Endothelial cell (in vitro differentiated cells): ENCODE measurements around the gene ARHGEF28. TPM values are rescaled to one million over a fixed set of nuclear protein-coding genes. Genes with fewer than 3 reads are reported as not detected.

Experiments used
- DNase-seq: peaks from one replicate; pipeline ENCODE4 v3.0.0; 2021; ENCODE audit warnings: low spot score
- H3K27ac Mint-ChIP-seq: one replicate; pipeline ENCODE4 v1.8.0; 2021; ENCODE audit warnings: mixed read lengths, inconsistent platforms; ENCODE audit not compliant: unreplicated experiment
- H3K27me3 Mint-ChIP-seq: one replicate; pipeline ENCODE4 v1.8.0; 2021; ENCODE audit warnings: mild to moderate bottlenecking, moderate library complexity, mixed read lengths, inconsistent platforms; ENCODE audit not compliant: unreplicated experiment
- H3K36me3 Mint-ChIP-seq: one replicate; pipeline ENCODE4 v1.8.0; 2021; ENCODE audit warnings: mild to moderate bottlenecking, low read depth, mixed read lengths, inconsistent platforms; ENCODE audit not compliant: unreplicated experiment
- H3K4me1 Mint-ChIP-seq: one replicate; pipeline ENCODE4 v1.8.0; 2021; ENCODE audit warnings: mild to moderate bottlenecking, mixed read lengths, inconsistent platforms; ENCODE audit not compliant: unreplicated experiment
- H3K4me3 Mint-ChIP-seq: one replicate; pipeline ENCODE4 v1.8.0; 2021; ENCODE audit warnings: mild to moderate bottlenecking, mixed read lengths, inconsistent platforms; ENCODE audit not compliant: unreplicated experiment
- H3K9me3 Mint-ChIP-seq: one replicate; pipeline ENCODE4 v1.8.0; 2021; ENCODE audit warnings: mixed read lengths, inconsistent platforms; ENCODE audit not compliant: unreplicated experiment
- total RNA-seq: library from RNA; stranded (reverse); fragmentation: NEBNext Ultra II Directional; extraction: Animal tissue kit (Norgen Biotek cat#: 25700); gene quantifications from one replicate; pipeline ENCODE4 v1.2.1, GENCODE V29; 2021; ENCODE audit not compliant: unreplicated experiment
- TF ChIP-seq, protein P1 (sequence below): fragments of 200-600 bp; sonication (generic); IDR thresholded peaks from one replicate; pipeline ENCODE4 v1.5.0; 2021; ENCODE audit warnings: antibody characterized with exemption; ENCODE audit not compliant: unreplicated experiment

ARHGEF28 gene
- total RNA-seq, 1 donor from 2014 or later = 1.5 TPM

DNA sequence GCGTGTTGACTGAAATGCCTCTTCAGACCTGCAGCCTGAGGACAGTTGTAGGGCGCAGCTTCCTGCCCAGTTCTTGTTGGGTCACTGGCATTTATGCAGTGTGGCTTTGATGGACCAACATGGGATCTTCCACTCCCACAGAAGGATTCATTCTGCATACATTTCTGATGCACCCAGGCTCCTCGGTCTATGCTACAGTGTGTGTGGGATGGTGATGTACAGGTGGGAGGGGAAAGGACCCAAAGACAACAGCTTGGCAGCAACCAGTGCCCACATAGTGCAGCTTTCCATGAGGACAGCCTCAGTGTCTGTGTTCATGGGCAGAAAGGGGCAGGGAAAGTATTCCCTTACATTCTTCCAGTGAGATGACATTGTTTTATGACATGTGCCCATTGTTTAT, 237.9 kb downstream of the ARHGEF28 start:
- no peak for DNase-seq
- TF ChIP-seq, protein P1, sequence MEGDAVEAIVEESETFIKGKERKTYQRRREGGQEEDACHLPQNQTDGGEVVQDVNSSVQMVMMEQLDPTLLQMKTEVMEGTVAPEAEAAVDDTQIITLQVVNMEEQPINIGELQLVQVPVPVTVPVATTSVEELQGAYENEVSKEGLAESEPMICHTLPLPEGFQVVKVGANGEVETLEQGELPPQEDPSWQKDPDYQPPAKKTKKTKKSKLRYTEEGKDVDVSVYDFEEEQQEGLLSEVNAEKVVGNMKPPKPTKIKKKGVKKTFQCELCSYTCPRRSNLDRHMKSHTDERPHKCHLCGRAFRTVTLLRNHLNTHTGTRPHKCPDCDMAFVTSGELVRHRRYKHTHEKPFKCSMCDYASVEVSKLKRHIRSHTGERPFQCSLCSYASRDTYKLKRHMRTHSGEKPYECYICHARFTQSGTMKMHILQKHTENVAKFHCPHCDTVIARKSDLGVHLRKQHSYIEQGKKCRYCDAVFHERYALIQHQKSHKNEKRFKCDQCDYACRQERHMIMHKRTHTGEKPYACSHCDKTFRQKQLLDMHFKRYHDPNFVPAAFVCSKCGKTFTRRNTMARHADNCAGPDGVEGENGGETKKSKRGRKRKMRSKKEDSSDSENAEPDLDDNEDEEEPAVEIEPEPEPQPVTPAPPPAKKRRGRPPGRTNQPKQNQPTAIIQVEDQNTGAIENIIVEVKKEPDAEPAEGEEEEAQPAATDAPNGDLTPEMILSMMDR = no peak
- Mint-ChIP-seq H3K27me3 (peaks cover 7% of the 10 kb centered on the region), H3K9me3 (no peaks in the 10 kb centered on the region), H3K4me3 (no peak overlapping the region), H3K4me1 (peaks cover 21% of the 10 kb centered on the region), H3K36me3 (no peaks in the 10 kb centered on the region), H3K27ac (no peak overlapping the region)

DNA sequence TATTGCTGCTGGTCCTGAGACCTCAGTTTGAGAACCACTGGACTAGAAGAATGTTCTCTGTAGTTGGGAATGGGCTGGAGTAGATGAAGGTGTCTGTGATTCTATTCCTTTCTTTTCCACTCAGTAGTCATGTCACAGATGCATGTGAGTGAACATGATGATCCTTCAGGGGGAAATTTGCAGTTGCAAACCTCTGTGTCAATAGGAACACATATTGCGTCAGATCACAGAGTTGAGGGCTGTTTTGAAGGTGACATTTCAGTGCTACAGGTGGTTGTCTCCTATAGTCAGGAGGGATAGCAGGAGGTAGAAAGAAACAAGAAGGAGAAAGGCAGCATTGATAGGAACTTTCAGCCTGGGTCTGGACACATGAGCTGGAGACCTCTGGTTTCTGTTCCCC, 239.3 kb downstream of the ARHGEF28 start:
- DNase-seq = no peak
- peaks cover 8% of the 10 kb centered on the region for H3K4me1 Mint-ChIP-seq
- TF ChIP-seq, protein P1 = no peak
- H3K9me3 Mint-ChIP-seq = no peaks in the 10 kb centered on the region
- H3K27ac Mint-ChIP-seq = no peak overlapping the region
- no peaks in the 10 kb centered on the region for H3K36me3 Mint-ChIP-seq
- H3K4me3 Mint-ChIP-seq = no peak overlapping the region
- H3K27me3 Mint-ChIP-seq = peaks cover 6% of the 10 kb centered on the region

DNA sequence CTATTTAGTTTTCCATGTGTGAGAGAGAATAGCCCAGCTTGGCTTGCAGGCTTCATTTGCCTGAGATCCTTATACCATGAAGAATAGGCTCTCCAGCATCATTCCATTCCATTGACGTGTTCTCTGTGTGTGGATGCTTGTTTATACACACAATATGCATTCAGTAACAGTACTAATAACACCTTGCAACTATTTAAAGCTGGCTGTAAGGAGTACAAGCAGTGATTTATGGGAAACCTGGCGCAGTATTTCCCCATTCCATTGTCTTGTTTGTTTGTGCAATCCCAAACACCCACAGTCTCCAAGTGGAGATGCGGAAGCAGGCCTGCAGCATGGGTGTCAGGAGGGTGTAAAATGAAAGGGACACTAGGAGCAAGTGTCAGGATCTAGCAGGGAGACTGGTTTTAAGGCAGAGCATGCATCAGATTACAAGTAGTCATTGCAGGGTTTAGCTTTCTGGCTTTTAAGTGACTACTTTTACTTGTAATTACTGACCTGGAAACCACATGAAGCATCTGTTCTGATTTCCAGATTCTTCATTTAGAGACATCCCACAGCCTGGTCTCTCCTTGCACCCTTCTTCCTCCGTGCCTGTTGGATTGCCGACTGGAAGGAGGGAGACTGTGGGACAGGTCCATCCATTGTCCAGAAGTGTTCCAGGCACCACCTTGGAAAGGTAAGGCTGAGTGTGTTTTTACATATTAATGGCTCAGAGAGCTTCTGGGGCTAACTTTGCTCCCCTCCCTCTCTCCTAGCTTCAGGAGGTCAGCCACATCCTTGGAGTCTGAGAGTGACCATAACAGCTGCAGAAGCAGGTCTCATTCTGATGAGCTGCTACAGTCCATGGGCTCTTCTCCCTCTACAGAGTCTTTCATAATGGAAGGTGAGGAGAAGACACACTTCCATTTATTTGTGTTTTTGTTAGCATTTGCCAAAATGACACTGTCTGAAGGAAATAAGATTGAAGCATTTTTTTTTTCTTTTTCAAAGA, 241.6 kb downstream of the ARHGEF28 start:
- no peaks in the 10 kb centered on the region for H3K4me1 Mint-ChIP-seq
- no peak overlapping the region for H3K27ac Mint-ChIP-seq
- H3K9me3 Mint-ChIP-seq = no peaks in the 10 kb centered on the region
- H3K27me3 Mint-ChIP-seq = peaks cover 1% of the 10 kb centered on the region
- no peaks in the 10 kb centered on the region for H3K36me3 Mint-ChIP-seq
- H3K4me3 Mint-ChIP-seq = no peak overlapping the region
- no peak for DNase-seq
- TF ChIP-seq, protein P1 = no peak

DNA sequence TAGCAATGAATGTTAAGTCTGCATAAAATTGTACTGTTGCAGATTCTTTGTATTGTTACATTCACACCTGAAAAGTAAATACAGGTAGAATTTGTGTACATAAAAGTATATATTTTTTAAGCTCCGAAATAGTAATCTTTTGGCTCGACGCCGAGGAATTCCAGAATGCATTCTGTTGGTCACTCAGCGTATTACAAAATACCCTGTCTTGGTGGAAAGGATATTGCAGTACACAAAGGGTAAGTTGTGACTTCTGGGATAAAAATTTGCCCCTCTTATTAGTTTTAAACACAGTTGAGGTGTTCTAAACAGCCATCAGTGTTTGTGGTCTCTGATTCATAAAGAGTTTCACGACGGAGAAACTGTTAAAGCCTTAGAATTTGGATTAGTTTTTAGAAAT, 257.6 kb downstream of the ARHGEF28 start:
- H3K27me3 Mint-ChIP-seq = peaks cover 1% of the 10 kb centered on the region
- no peak overlapping the region for H3K4me3 Mint-ChIP-seq

More for the DNA sequence above, 257.6 kb downstream of the ARHGEF28 start:
- no peak for DNase-seq
- Mint-ChIP-seq H3K9me3 (no peaks in the 10 kb centered on the region), H3K4me1 (no peaks in the 10 kb centered on the region), H3K36me3 (no peaks in the 10 kb centered on the region), H3K27ac (no peak overlapping the region)
- TF ChIP-seq, protein P1 = no peak
